ENCODE results near the gene CD247. TPM values are rescaled to one million over a fixed set of nuclear protein-coding genes. Genes with fewer than 3 reads are reported as not detected.

Gene CD247
- total RNA-seq, 2 donors from 2014 or later: 2.6 to 4.9 TPM

- intact Hi-C loops (cut with DNase I): no loop called here
- H3K27ac ChIP-seq: no peak overlapping the region
- no peaks in the 10 kb centered on the region for H3K9me3 ChIP-seq
- H3K36me3 ChIP-seq: no peaks in the 10 kb centered on the region
- no peaks in the 10 kb centered on the region for H3K27me3 ChIP-seq
- no peak for DNase-seq
- H3K9ac ChIP-seq (ENCODE audit: low read depth in 2 of 2, low read length in 2 of 2): no peak overlapping the region
- H3K4me1 ChIP-seq: no peaks in the 10 kb centered on the region
- TF ChIP-seq CTCF (IDR thresholded peaks at IDR 0.05): no peak
- no peak overlapping the region for H3K4me3 ChIP-seq
Observed at GRCh38 chr1:167520711-167521206, 2.4 kb upstream of the CD247 start.

- no peak for TF ChIP-seq CTCF (IDR thresholded peaks at IDR 0.05)
- Histone ChIP-seq H3K9me3 (no peaks in the 10 kb centered on the region), H3K9ac (ENCODE audit: low read depth in 2 of 2, low read length in 2 of 2) (peak overlapping the region; percentile 14 to 43), H3K36me3 (no peaks in the 10 kb centered on the region), H3K4me3 (peak overlapping the region; percentile 16), H3K27ac (peak overlapping the region; percentile 25), H3K4me1 (no peaks in the 10 kb centered on the region), H3K27me3 (no peaks in the 10 kb centered on the region)
- no peak for DNase-seq
- intact Hi-C loops (cut with DNase I): no loop called here
Observed at GRCh38 chr1:167517535-167518330, 596 bp downstream of the CD247 start.

GRCh38 chr1:167516404-167517388 lies 1.6 kb downstream of the CD247 start:
- DNase-seq: no peak
- H3K4me1 ChIP-seq: no peaks in the 10 kb centered on the region
- intact Hi-C loops (cut with DNase I): no loop called here
- peak overlapping the region; percentile 15 for H3K27ac ChIP-seq
- H3K36me3 ChIP-seq: no peaks in the 10 kb centered on the region
- no peaks in the 10 kb centered on the region for H3K27me3 ChIP-seq
- TF ChIP-seq CTCF (IDR thresholded peaks at IDR 0.05): no peak
- H3K4me3 ChIP-seq: peak overlapping the region; percentile 16
- H3K9ac ChIP-seq (ENCODE audit: low read depth in 2 of 2, low read length in 2 of 2): peak overlapping the region; percentile 14 to 24
- H3K9me3 ChIP-seq: no peaks in the 10 kb centered on the region

GRCh38 chr1:167515893-167516321 lies 2.4 kb downstream of the CD247 start:
- no peak for TF ChIP-seq CTCF (IDR thresholded peaks at IDR 0.05)
- Histone ChIP-seq H3K4me1 (no peaks in the 10 kb centered on the region), H3K27me3 (no peaks in the 10 kb centered on the region), H3K9ac (ENCODE audit: low read depth in 2 of 2, low read length in 2 of 2) (no peak overlapping the region), H3K9me3 (no peaks in the 10 kb centered on the region), H3K27ac (no peak overlapping the region), H3K4me3 (no peak overlapping the region), H3K36me3 (no peaks in the 10 kb centered on the region)
- intact Hi-C loops (cut with DNase I): no loop called here
- no peak for DNase-seq

- Histone ChIP-seq H3K4me1 (no peaks in the 10 kb centered on the region), H3K27me3 (no peaks in the 10 kb centered on the region), H3K27ac (no peak overlapping the region), H3K9ac (ENCODE audit: low read depth in 2 of 2, low read length in 2 of 2) (no peak overlapping the region), H3K4me3 (no peak overlapping the region), H3K9me3 (no peaks in the 10 kb centered on the region), H3K36me3 (no peaks in the 10 kb centered on the region)
- DNase-seq: no peak
- TF ChIP-seq CTCF (IDR thresholded peaks at IDR 0.05): no peak
- intact Hi-C loops (cut with DNase I): no loop called here
Observed at GRCh38 chr1:167515461-167515860, 2.9 kb downstream of the CD247 start.

Data from colonic mucosa (tissue), 4 donors.